Kidney epithelial cell (primary cell): ENCODE data around the gene CCDC154. TPM values are rescaled to one million over a fixed set of nuclear protein-coding genes. Genes with fewer than 3 reads are reported as not detected.
"Not testable (repeated sequence)": the region's sequence is repeated elsewhere in the genome, so short reads cannot be mapped to it uniquely, and the experiment has no call there.

Source experiments
- DNase-seq: peaks from one replicate; pipeline ENCODE4 v3.0.0-alpha.2; 2010; ENCODE audit warnings: low read depth
- H3K27me3 ChIP-seq: 2 replicates; pipeline ENCODE4 v1.6.0; 2011; ENCODE audit warnings: low read length; ENCODE audit not compliant: control insufficient read depth, insufficient read depth
- H3K36me3 ChIP-seq: 2 replicates; pipeline ENCODE4 v1.5.1; 2011; ENCODE audit warnings: low read length; ENCODE audit not compliant: control insufficient read depth, insufficient read depth
- H3K4me3 ChIP-seq: 2 replicates; pipeline ENCODE4 v1.5.1; 2011; ENCODE audit warnings: low read depth, mild to moderate bottlenecking, control low read depth, low read length
- total RNA-seq: library from RNA; depleted of rRNA; stranded (reverse); fragments of >200 nt; gene quantifications from 2 replicates; pipeline ENCODE4 v1.2.3, GENCODE V29; 2015
- TF ChIP-seq, protein P1 (sequence below): IDR thresholded peaks from 2 replicates; pipeline ENCODE4 v1.5.1; 2011; ENCODE audit warnings: mild to moderate bottlenecking, moderate library complexity, low read length, control low read depth, inconsistent platforms; ENCODE audit not compliant: insufficient read depth, poor library complexity, severe bottlenecking

CCDC154 gene
- total RNA-seq, 1 donor from 2014 or later: 0.08 TPM

- no peak overlapping the region for H3K4me3 ChIP-seq
- no peak for DNase-seq
- no peaks in the 10 kb centered on the region for H3K36me3 ChIP-seq
- peaks cover 2% of the 10 kb centered on the region for H3K27me3 ChIP-seq
- TF ChIP-seq, protein P1, sequence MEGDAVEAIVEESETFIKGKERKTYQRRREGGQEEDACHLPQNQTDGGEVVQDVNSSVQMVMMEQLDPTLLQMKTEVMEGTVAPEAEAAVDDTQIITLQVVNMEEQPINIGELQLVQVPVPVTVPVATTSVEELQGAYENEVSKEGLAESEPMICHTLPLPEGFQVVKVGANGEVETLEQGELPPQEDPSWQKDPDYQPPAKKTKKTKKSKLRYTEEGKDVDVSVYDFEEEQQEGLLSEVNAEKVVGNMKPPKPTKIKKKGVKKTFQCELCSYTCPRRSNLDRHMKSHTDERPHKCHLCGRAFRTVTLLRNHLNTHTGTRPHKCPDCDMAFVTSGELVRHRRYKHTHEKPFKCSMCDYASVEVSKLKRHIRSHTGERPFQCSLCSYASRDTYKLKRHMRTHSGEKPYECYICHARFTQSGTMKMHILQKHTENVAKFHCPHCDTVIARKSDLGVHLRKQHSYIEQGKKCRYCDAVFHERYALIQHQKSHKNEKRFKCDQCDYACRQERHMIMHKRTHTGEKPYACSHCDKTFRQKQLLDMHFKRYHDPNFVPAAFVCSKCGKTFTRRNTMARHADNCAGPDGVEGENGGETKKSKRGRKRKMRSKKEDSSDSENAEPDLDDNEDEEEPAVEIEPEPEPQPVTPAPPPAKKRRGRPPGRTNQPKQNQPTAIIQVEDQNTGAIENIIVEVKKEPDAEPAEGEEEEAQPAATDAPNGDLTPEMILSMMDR: no peak
Observed at GRCh38 chr16:1441391-1441829, 2.9 kb downstream of the CCDC154 start.

DNA sequence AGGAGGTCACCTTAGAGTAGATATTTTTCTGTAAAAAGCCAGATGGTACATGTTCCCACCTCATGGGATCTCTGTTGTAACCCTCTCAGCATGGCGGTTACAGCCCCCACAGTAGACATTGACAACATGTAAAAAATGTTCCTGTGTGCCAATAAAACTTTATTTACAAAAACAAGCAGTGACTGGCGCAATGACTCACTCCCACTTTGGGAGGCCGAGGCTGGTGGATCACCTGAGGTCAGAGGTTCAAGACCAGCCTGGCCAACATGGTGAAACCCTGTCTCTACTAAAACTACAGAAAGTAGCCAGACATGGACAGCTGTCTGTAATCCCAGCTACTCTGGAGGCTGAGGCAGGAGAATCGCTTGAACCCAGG is 4.7 kb downstream of the CCDC154 start:
- not testable (repeated sequence) for DNase-seq, H3K36me3 ChIP-seq, H3K27me3 ChIP-seq, H3K4me3 ChIP-seq

DNA sequence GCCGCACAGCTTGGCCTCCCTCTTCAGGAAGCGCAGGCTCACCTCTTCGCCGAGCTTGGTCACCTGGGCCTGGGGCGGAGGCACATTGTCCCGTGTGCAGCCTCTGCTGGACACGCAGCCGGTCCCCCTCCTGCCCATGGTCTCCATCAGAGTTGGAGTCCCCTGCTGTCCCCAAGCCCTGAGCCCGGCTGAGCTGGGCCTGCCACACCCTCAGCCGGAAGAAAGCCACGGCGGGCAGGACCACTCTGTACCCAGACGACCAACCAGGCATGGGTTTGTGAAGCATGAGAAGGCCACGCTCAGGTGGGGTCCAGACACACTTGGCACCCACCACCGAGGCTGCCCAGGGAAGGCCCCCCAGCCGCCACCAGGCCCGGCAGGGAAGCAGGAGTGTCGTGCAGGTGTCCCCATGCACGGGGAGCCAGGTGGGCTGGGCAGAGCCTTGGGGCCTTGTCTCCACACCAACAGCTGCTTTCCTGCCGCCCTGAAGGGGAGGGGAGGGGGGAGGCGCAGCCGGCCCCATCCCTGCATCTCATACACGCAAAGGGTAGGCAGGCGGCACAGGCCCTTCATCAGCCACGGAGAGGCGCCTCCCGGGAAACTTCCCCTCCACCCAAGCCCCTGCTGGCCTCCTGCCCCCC is 5.2 kb downstream of the CCDC154 start:
- peaks cover 2% of the 10 kb centered on the region for H3K27me3 ChIP-seq
- H3K4me3 ChIP-seq: no peak overlapping the region
- no peaks in the 10 kb centered on the region for H3K36me3 ChIP-seq
- TF ChIP-seq, protein P1: no peak
- no peak for DNase-seq

GRCh38 chr16:1438229-1439057 is 5.9 kb downstream of the CCDC154 start:
- H3K4me3 ChIP-seq: no peak overlapping the region
- no peak for DNase-seq
- TF ChIP-seq, protein P1: no peak
- H3K27me3 ChIP-seq: peaks cover 9% of the 10 kb centered on the region
- H3K36me3 ChIP-seq: no peaks in the 10 kb centered on the region

DNA sequence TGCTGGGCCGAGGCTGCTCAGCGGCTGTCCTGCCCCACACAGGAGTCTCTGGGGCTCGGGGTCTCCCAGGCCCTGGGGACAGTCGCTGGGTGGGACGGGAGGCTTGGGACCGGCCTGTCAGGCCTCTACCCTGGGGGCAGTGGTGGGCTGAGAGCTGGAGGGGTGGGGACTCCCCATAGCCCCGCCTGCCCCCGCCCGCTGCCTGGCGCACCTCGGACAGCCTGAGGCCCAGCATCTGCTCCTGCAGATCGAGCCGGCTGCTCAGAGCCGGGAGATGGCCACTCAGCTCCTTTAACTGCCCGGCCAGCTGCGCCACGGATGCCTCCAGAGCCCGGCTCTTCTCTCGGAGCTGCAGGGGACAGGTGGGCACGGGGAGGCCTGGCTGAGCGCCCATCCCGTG is 6.8 kb downstream of the CCDC154 start:
- no peak overlapping the region for H3K4me3 ChIP-seq
- no peaks in the 10 kb centered on the region for H3K36me3 ChIP-seq
- H3K27me3 ChIP-seq: peaks cover 17% of the 10 kb centered on the region
- TF ChIP-seq, protein P1: no peak
- DNase-seq: no peak

GRCh38 chr16:1436731-1437355 is 7.5 kb downstream of the CCDC154 start:
- no peaks in the 10 kb centered on the region for H3K36me3 ChIP-seq
- no peak for DNase-seq
- H3K4me3 ChIP-seq: no peak overlapping the region
- H3K27me3 ChIP-seq: peaks cover 25% of the 10 kb centered on the region
- TF ChIP-seq, protein P1: no peak
